Fibroblast of mammary gland (primary cell): Measurements from ENCODE around the gene TRIOBP.
A peak's percentile ranks its signal among the peaks of the same experiment; 100 is the strongest.
"Not testable (repeated sequence)": the region's sequence is repeated elsewhere in the genome, so short reads cannot be mapped to it uniquely, and the experiment has no call there.

Experiments
- DNase-seq: peaks from one replicate; pipeline ENCODE4 v3.0.0-alpha.2; 2010; ENCODE audit warnings: low read depth
- H3K4me3 ChIP-seq: 2 replicates; pipeline ENCODE4 v1.5.1; 2011; ENCODE audit warnings: low read depth, mild to moderate bottlenecking, low read length, moderate library complexity; ENCODE audit not compliant: control insufficient read depth
- CTCF ChIP-seq: conservative IDR thresholded peaks from 2 replicates; pipeline ENCODE4 v1.5.1; 2011; ENCODE audit warnings: low read depth, low read length, inconsistent platforms; ENCODE audit not compliant: control insufficient read depth, insufficient read depth

TRIOBP gene

GRCh38 chr22:37681556-37682049, 15.2 kb upstream of the TRIOBP start:
- H3K4me3 ChIP-seq: no peak overlapping the region
- DNase-seq: peak; percentile 89
- peak; percentile 93 for TF ChIP-seq CTCF

GRCh38 chr22:37684803-37685615, 11.8 kb upstream of the TRIOBP start:
- TF ChIP-seq CTCF: no peak
- no peak for DNase-seq

GRCh38 chr22:37686002-37686982, 10.6 kb upstream of the TRIOBP start, which contains the start of gene NOL12:
Gene NOL12 (plus strand): TSS chr22:37686343. CDS start chr22:37686393, 50 bp downstream.
- TF ChIP-seq CTCF: no peak

More at GRCh38 chr22:37684803-37685615, 11.8 kb upstream of the TRIOBP start:
- H3K4me3 ChIP-seq: no peak overlapping the region

GRCh38 chr22:37690407-37690806, 6.4 kb upstream of the TRIOBP start:
- no peak for TF ChIP-seq CTCF
- DNase-seq: no peak
- H3K4me3 ChIP-seq: no peak overlapping the region

More at GRCh38 chr22:37686002-37686982, 10.6 kb upstream of the TRIOBP start, which contains the start of gene NOL12:
- DNase-seq: peak; percentile 86
- H3K4me3 ChIP-seq: peak within 1 kb of the TSS; percentile 77

- H3K4me3 ChIP-seq: no peak overlapping the region
- DNase-seq: no peak
- TF ChIP-seq CTCF: no peak
Observed at GRCh38 chr22:37690901-37691504, 5.8 kb upstream of the TRIOBP start.

- no peak overlapping the region for H3K4me3 ChIP-seq
- DNase-seq: no peak
- TF ChIP-seq CTCF: no peak
Observed at GRCh38 chr22:37692627-37693285, 4.1 kb upstream of the TRIOBP start.

- not testable (repeated sequence) for H3K4me3 ChIP-seq
Observed at GRCh38 chr22:37694131-37694530, 2.7 kb upstream of the TRIOBP start.

GRCh38 chr22:37696260-37696656, 590 bp upstream of the TRIOBP start:
- H3K4me3 ChIP-seq: peak overlapping the region; percentile 30
- DNase-seq: not testable (repeated sequence)

More at GRCh38 chr22:37694131-37694530, 2.7 kb upstream of the TRIOBP start:
- DNase-seq: not testable (repeated sequence)
